Neural cell (in vitro differentiated cells): ENCODE results near the gene AGPAT2.

Experiments used
- CTCF ChIP-seq: fragments of 450-650 bp; IDR thresholded peaks from 2 replicates; pipeline ENCODE4 v1.5.1; 2014; ENCODE audit warnings: antibody characterized with exemption, mild to moderate bottlenecking, moderate library complexity; ENCODE audit not compliant: poor library complexity, severe bottlenecking
- EP300 ChIP-seq: fragments of 450-650 bp; conservative IDR thresholded peaks from 2 replicates; pipeline ENCODE4 v1.6.1; 2014; ENCODE audit warnings: antibody characterized with exemption, mild to moderate bottlenecking, moderate library complexity; ENCODE audit not compliant: poor library complexity, severe bottlenecking
- EZH2 ChIP-seq: fragments of 200-600, 300-800 bp; shearing (Covaris generic), sonication (generic); IDR thresholded peaks from 2 replicates; pipeline ENCODE4 v1.6.1; 2014; ENCODE audit warnings: antibody characterized with exemption, low read length, borderline replicate concordance, mild to moderate bottlenecking; ENCODE audit not compliant: insufficient read depth, poor library complexity, severe bottlenecking
- MXI1 ChIP-seq: fragments of 450-650 bp; conservative IDR thresholded peaks from 2 replicates; pipeline ENCODE4 v1.6.1; 2014; ENCODE audit warnings: antibody characterized with exemption, mild to moderate bottlenecking; ENCODE audit not compliant: poor library complexity, severe bottlenecking
- POLR2AphosphoS5 ChIP-seq: IDR thresholded peaks from 2 replicates; pipeline ENCODE4 v1.6.1; 2012

GRCh38 chr9:136671646-136672430 lies 15.4 kb downstream of the AGPAT2 start:
- TF ChIP-seq POLR2AphosphoS5: no peak
- no peak for TF ChIP-seq EZH2
- no peak for TF ChIP-seq EP300
- peak; percentile 63 for TF ChIP-seq CTCF
- no peak for TF ChIP-seq MXI1
